ENCODE data around the gene GNAZ.
"Not testable (repeated sequence)": the region's sequence is repeated elsewhere in the genome, so short reads cannot be mapped to it uniquely, and the experiment has no call there.

Gene GNAZ

DNA sequence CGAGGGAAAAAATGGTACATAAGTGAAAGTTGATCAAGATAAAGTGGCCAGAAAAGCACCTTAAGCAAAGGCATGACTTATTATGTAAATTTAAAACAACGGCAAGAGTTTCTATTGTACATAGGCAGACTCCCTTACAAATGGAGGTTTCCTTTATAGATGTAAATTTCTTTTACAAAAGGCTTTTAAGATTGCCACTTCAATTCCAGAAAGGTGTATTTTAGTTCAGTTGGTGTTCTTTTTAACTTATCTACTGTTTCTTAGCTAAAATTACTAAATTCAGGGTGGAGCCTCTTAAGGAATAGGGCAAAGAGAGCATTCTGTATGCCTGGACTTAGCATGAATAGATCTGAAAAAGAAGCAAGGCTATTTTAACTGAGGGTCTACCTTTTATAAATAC, 24.9 kb upstream of the GNAZ start:
- no peak for DNase-seq

GRCh38 chr22:23047265-23047664, 23.1 kb upstream of the GNAZ start:
- no peak for DNase-seq

DNA sequence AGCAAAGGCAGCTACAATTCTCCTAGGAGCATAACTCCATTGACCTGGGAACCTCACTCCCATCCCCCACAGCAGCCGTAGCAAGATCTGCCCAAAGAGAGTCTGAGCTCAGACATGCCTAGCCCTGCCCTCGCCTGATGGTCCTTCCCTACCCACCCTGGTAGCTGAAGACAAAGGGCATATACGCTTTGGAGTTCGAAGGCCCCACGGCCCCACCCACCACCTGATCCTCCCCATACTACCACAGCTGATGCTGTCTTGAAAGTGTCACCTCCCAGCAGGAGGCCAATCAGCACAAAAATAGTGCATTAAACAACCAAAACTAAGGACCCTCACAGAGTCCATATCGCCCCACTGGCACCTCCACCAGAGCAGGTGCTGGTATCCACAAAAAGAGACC, 22.6 kb upstream of the GNAZ start:
- DNase-seq, result no peak

DNA sequence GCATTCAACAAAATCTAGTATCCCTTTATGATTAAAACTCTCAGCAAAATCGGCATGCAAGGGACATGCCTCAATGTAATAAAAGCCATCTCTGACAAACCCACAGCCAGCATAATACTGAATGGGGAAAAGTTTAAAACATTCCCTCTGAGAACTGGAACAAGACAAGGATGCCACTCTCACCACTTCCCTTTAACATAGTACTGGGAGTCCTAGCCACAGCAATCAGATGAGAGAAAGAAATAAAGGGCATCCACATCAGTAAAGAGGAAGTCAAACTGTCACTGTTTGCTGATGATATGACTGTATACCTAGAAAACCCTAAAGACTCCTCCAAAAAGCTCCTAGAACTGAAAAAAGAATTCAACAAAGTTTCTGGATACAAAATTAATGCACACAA, 19.8 kb upstream of the GNAZ start:
- DNase-seq, result not testable (repeated sequence)

- DNase-seq, result no peak
These were observed 17.1 kb upstream of the GNAZ start for GRCh38 chr22:23053051-23053707.

- no peak for DNase-seq
These were observed 16.3 kb upstream of the GNAZ start for GRCh38 chr22:23053912-23054530.

- no peak for DNase-seq
These were observed 15.6 kb upstream of the GNAZ start for GRCh38 chr22:23054531-23055257.

DNA sequence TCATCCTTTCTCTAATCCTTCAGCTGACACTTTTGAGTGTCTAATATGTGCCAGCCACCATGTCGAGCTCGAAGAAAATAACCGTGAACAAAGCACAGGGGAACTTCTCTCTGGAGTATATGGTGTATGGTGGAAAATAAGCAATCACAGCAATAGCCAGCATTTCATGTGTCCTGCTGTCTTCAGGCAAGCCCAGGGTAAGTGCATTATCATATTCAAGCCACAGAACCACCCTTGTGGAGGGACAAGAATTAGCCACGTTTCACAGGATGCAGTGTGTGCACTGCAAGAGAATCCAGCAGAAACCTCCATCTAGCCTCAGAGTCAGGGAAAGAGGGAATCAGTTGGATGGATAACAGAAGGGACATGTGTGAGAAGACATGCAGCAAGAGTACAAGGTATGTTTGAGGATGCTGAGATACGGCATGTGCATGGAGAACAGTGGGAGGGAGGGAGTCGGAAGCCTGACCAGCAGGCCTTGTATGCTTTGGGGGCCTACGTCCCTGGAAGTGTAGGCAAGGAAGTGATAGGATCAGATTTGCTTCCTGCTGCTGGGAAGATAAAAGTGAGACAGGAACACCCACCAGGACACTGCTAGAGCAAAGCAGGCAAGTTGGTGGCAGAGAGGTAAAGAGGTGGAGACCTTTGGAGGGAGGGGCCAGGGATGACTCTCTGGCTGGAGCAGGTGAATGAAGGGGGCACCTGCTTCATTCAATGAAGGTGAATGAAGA, 14.7 kb upstream of the GNAZ start:
- no peak for DNase-seq

DNA sequence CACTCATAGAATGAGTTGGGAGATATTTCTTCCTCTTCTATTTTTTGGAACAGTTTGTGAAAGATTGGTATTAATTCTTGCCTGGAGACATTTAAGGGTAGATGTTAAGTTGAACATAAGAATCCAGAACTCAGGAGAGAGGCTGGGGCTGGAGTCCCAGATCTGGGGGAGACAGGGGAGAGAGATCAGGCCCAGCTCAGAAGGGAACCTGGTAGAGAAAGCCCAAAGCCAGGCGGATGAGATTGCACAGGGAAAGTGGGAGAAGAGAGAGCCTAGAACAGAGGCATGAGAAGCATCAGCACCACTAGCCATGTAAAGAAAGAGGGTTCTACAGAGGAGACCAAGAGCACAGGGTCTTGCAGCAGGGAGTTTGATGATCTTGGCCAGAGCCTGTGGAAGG, 13.0 kb upstream of the GNAZ start:
- DNase-seq, result no peak

- DNase-seq, result no peak
These were observed 12.3 kb upstream of the GNAZ start for GRCh38 chr22:23058063-23058462.

DNA sequence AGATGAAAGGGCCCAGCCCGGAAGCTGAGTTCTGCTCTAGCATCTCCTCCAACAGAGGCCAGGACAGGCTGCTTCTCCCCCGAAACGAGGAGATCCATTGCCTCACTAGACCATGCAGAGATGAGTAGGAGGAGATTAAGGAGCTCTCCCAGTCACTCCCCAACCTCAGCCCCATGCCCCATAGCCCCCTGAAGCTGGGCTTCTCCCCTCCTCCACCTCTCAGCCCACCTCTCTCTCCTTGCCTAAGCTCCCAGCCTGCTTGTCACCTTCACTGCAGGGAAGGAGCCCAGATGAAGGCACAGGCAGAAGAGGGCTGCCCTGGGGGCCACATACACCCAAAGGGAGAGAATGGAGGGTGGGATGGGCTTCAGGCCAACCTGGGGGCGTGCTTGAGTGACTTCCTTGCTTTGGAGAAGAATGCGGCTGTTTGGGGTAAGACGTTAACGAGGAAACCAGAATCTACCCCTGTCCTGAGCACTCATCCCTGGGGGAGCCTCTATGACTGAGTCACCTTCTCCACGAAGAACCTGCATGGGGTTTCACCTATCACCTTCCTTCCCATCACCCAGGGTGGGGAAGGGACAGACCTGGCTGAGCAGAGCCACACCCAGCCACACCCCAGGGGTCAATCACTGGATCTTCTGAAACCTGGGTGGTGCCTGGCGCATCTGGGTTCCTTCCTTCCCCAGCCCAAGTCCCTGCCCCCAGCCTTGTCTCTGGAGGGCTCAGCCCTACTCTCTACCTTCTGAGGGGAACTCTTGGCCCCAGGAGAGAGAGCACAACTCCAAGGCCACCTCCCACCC, 11.6 kb upstream of the GNAZ start:
- DNase-seq, result no peak

DNA sequence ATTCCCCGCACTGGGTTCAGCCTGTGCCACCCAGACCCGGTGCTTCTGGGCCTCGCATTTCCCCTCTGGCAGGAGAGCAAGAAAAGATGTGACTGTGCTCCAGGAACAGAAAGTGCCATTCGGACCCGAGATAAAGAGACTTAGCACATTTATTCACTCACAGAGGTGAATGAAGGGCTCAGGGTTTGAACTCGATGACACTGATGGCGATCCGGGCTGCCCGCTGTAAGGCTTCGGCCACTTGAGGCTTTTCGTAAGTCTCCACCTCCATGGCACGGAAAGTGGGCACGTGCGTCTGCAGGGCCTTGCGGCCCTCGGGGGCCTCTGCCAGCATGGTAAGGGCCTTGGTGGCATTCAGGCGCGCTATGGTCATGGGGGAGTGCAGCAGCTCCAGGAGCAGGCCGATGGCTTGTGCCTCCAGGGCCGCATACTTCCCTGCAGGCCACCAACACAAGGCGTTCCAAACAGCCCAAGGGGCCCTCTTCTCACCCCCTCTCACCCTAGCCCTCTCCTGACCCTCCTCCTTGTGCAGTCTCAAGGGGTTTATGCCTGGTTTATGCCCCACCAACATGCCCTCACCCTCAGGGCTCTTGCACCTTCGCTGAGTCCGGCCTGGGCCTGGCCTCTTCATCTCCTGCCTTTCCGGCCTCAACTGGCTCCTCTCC, 10.9 kb upstream of the GNAZ start:
- no peak for DNase-seq

DNA sequence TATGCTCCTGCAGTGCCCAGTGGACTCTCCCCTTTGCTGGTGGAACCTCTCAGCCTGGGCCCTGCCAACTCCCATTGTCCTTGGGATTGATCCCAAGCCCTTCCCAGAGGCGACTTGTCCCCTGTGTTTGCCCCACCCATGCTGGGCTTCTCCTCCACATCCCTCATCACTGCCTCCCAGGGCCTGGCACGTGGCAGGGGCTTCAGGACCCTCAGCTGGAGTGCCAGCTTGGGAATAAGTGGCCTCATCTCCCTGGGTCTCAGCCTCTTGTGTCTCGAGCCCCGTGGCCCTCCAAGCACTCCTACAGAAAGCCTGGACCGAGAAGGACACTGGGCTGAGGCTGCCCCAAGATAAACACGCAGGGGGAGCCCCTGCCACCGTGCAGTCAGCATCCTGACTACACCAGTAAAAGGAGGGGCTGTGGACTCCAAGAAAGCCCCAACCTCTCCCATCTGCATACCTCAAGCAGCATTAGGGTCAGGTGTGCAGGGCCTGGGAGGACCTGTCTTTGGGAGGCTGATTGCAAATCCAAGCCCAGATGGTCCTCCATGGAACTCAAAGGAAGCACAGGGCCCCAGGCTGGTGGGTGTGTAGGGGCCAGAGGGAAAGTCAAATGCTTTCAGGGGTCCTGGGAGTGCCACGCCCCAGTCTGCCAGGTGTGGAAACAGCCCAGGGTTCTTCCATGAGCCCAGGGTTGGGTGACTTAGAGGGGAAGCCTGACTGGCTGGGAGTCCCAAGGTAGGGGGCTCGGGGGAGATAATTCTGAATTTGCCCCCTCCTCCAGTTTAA, 9.5 kb upstream of the GNAZ start:
- DNase-seq, result no peak

DNA sequence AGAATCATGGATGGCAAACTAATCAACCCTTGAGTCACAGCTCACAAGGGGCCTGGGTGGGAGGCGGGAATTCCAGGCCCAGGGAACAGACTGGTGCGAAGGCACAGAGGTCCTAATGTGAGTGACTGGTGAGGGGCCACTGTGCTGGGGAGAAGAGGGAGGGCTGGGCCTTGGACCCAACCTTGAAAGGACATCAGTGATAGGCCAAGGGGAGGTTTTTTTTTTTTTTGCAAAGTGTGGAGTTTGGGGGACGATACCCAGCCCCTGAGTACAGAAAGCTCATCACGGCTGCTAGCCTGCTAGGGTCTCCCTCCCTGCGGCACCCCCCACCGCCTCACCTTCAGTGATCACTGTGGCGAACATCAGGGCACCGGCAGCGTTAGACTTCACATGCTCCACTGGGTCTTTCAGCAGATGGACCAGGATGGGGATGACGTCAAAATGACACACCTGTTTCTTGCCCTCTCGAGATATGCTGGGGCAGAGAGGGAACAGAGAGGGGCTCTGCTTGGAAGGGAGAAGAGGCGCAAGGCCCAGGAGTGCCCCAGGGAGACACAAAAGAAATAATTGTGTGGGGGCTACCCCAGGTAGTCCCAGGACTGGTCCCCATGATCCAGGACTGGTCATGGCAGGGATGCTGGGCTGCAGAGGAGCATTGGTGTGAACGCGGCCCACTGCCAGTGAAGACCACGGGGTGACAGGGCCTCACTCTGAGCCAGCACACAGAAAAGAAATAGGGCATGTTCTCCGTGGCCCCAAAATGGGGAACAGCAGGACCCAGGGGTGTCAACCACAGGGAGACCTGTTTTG, 8.6 kb upstream of the GNAZ start:
- DNase-seq, result no peak

DNA sequence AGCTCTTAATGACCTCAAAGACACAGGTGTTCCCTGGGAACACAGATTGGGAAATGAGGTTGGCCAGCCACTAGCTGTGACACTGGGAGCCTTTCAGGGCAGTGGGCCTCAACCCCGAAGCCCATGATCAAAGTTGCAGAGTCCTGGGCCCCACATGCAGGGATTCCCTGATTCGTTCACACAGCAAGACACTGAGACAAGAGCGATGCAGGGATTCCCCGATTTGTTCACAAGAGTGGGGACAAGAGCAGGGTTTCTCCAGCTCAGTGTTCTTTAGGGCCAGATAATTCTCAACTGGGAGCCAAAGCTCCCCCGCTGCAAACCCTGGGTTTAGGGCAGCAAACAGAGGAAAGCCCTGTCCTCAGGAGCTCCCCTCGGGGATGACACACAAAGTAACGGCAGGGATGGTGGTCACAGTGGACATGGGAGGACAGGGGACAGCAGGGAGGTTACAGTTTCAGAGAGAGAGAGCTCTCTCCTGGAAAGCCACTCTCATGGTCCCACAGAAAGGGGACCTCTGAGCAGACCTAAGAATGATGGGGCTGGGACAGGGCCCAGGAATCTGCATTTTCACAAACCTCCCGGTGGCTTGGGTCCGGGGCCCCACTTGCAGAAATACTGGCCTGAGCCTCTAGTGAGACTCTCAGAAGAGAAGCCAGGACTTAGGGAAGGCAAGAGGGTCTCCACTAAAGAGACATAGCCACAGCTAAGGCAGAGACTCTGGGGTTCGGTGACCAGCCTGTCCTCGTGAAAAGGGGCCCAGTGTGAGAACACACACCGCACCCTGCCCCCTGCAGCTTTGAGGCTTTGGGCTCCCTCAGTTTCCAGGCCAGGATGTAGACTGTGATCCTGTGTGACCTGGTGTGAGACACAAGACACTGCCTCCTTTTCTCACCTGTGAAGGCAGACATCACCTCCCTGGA, 7.4 kb upstream of the GNAZ start:
- DNase-seq, result no peak

- DNase-seq, result no peak
These were observed 6.6 kb upstream of the GNAZ start for GRCh38 chr22:23063539-23064380.

GRCh38 chr22:23064381-23065068, 5.8 kb upstream of the GNAZ start:
- no peak for DNase-seq

- DNase-seq, result no peak
These were observed 5.3 kb upstream of the GNAZ start for GRCh38 chr22:23065069-23065451.

Measured in NCI-H187 treated with DMSO at 0.1 percent for 48 hours (cell line).